Spleen (tissue), 11 donors: ENCODE measurements around the gene EFNB2. TPM values are rescaled to one million over a fixed set of nuclear protein-coding genes. Genes with fewer than 3 reads are reported as not detected.

Experiments
- DNase-seq: peaks from one replicate; pipeline ENCODE4 v3.0.0-alpha.2; 2020
- H3K27ac ChIP-seq, 8 donors: fragments of 200-600 bp; sonication (generic) in 7 of 8; 1 replicate in 4 of 8; 2 replicates in 4 of 8; pipeline versions ENCODE4 v1.5.0 to v1.8.0; 2016 to 2021; ENCODE audit warnings: inconsistent platforms in 4 of 8, mild to moderate bottlenecking in 4 of 8, moderate library complexity in 1 of 8
- H3K27me3 ChIP-seq, 7 donors: fragments of 200-600 bp; sonication (generic) in 6 of 7; replicated peaks in 1 of 7; 1 replicate in 4 of 7; 2 replicates in 3 of 7; pipeline versions ENCODE4 v1.5.0 to v1.8.0; 2016 to 2021; ENCODE audit warnings: inconsistent platforms in 3 of 7, mild to moderate bottlenecking in 1 of 7
- H3K36me3 ChIP-seq, 6 donors: fragments of 200-600 bp; sonication (generic) in 5 of 6; 1 replicate in 4 of 6; 2 replicates in 2 of 6; pipeline versions ENCODE4 v1.5.0 to v1.8.0; 2016 to 2021; ENCODE audit warnings: inconsistent platforms in 2 of 6
- H3K4me1 ChIP-seq, 6 donors: fragments of 200-600 bp; sonication (generic) in 5 of 6; 1 replicate in 3 of 6; 2 replicates in 3 of 6; pipeline versions ENCODE4 v1.5.0 to v1.8.0; 2016 to 2021; ENCODE audit warnings: inconsistent platforms in 3 of 6
- H3K4me3 ChIP-seq, 8 donors: fragments of 200-600 bp; sonication (generic) in 7 of 8; 1 replicate in 4 of 8; 2 replicates in 4 of 8; pipeline versions ENCODE4 v1.5.0 to v1.8.0; 2016 to 2021; ENCODE audit warnings: inconsistent platforms in 4 of 8, mild to moderate bottlenecking in 4 of 8, moderate library complexity in 2 of 8
- H3K9me3 ChIP-seq, 8 donors: fragments of 200-600 bp; sonication (generic) in 7 of 8; 1 replicate in 4 of 8; 2 replicates in 4 of 8; pipeline versions ENCODE4 v1.5.0 to v1.8.0; 2016 to 2021; ENCODE audit warnings: inconsistent platforms in 4 of 8
- CTCF ChIP-seq, 11 experiments: fragments of 200-600 bp in 7 of 11; fragments of 450-650 bp in 4 of 11; sonication (generic) in 4 of 11; IDR thresholded peaks in 8 of 11; conservative IDR thresholded peaks in 3 of 11; 1 replicate in 7 of 11; 2 replicates in 4 of 11; pipeline versions ENCODE4 v1.4.0 to v1.8.0; 2016 to 2021; ENCODE audit warnings: antibody characterized with exemption in 11 of 11, inconsistent platforms in 4 of 11, mild to moderate bottlenecking in 1 of 11
- POLR2A ChIP-seq, 3 donors: fragments of 450-650 bp; IDR thresholded peaks; one replicate each; pipeline ENCODE4 v1.5.1; 2017; ENCODE audit warnings: antibody characterized with exemption in 3 of 3, mild to moderate bottlenecking in 1 of 3
- POLR2AphosphoS5 ChIP-seq, 3 donors: sonication (generic); formaldehyde crosslinking; IDR thresholded peaks; one replicate each; pipeline ENCODE4 v1.5.1; 2017; ENCODE audit warnings: antibody characterized with exemption in 3 of 3
- WGBS, 5 donors: extraction: QIAGEN DNeasy Blood & Tissue Kit in 3 of 5; methylation state at CpG; one replicate each; pipeline versions ENCODE4 v1.1.5 to v1.1.7; 2013 to 2018; 5-methylcytosine and 5-hydroxymethylcytosine counted together
- intact Hi-C: fragments of 100-400 bp; cut with DNase I; formaldehyde crosslinking; loops from one replicate; pipeline ENCODE4 v1.15.0; 2023; ENCODE audit warnings: low total_unique reads
- polyA plus RNA-seq, 3 donors: library from polyadenylated mRNA; stranded (reverse); fragments of 200-250 nt; gene quantifications; one replicate each; pipeline ENCODE4 v1.2.1, GENCODE V29; 2013
- total RNA-seq, 7 donors: library from RNA; depleted of rRNA in 3 of 7; stranded (reverse); fragments of >200 nt in 3 of 7; fragmentation: NEBNext Ultra II Directional in 4 of 7; extraction: Animal tissue kit (Norgen Biotek cat#: 25700) in 4 of 7; gene quantifications; one replicate each; pipeline versions ENCODE4 v1.1.0 to v1.2.1, GENCODE V29; 2016 to 2021
- donor health status: healthy with polysubstance abuse.
- donor health status: DM: no; HTN: no; CAD: no; lungs with moderate emphysema.
- donor health status: DM: no; HTN: no; CAD: no.
- donor health status: Bipolar disorder and iron deficiency.
- donor health status: healthy.
- donor health status: DM: no; HTN: no; CAD: no.
- donor health status: DM: yes; HTN: yes; CAD: no.

EFNB2 gene
- total and polyA plus RNA-seq, 10 donors, result 2.9 to 22.9 (median 16.0) TPM

GRCh38 chr13:106472621-106473020, 62.8 kb downstream of the EFNB2 start:
- 77 to 92% (median 84%) methylated on average over 4 of the region's 4 CpGs for WGBS, 5 donors
- Histone ChIP-seq H3K4me1 (no peaks in the 10 kb centered on the region), H3K9me3 (no peaks in the 10 kb centered on the region), H3K27me3 (peaks cover 0 to 7% (median 0%) of the 10 kb centered on the region in 7 donors), H3K27ac (no peak overlapping the region), H3K4me3 (no peak overlapping the region), H3K36me3 (no peaks in the 10 kb centered on the region)
- DNase-seq, result no peak
- intact Hi-C loops, result no loop called here
- TF ChIP-seq POLR2AphosphoS5 (IDR thresholded peaks at IDR 0.05) (no peak), CTCF (IDR thresholded peaks at IDR 0.05 in 8 of 11, conservative IDR thresholded peaks at IDR 0.05 in 3 of 11) (no peak), POLR2A (IDR thresholded peaks at IDR 0.05) (no peak)

GRCh38 chr13:106471957-106472543, 63.4 kb downstream of the EFNB2 start:
- Histone ChIP-seq H3K27me3 (peaks cover 0 to 3% (median 0%) of the 10 kb centered on the region in 7 donors), H3K4me3 (peak overlapping the region in 1 of 8 donors; percentile 39), H3K4me1 (no peaks in the 10 kb centered on the region), H3K27ac (no peak overlapping the region), H3K36me3 (no peaks in the 10 kb centered on the region), H3K9me3 (no peaks in the 10 kb centered on the region)
- TF ChIP-seq POLR2A (IDR thresholded peaks at IDR 0.05), result no peak
- no peak for TF ChIP-seq CTCF (IDR thresholded peaks at IDR 0.05 in 8 of 11, conservative IDR thresholded peaks at IDR 0.05 in 3 of 11)
- no peak for TF ChIP-seq POLR2AphosphoS5 (IDR thresholded peaks at IDR 0.05)
- intact Hi-C loops, result no loop called here
- no peak for DNase-seq
- 54 to 73% (median 60%) methylated on average over 16 of the region's 16 CpGs for WGBS, 5 donors

GRCh38 chr13:106470576-106470975, 64.9 kb downstream of the EFNB2 start:
- intact Hi-C loops, result no loop called here
- 70 to 88% (median 80%) methylated on average over 6 to 7 of the region's 7 CpGs for WGBS, 5 donors
- no peaks in the 10 kb centered on the region for H3K4me1 ChIP-seq

More at GRCh38 chr13:106470576-106470975, 64.9 kb downstream of the EFNB2 start:
- H3K9me3 ChIP-seq, result no peaks in the 10 kb centered on the region
- H3K27ac ChIP-seq, result no peak overlapping the region
- no peaks in the 10 kb centered on the region for H3K27me3 ChIP-seq
- no peak for DNase-seq
- no peak overlapping the region for H3K4me3 ChIP-seq
- TF ChIP-seq POLR2A (IDR thresholded peaks at IDR 0.05), result no peak
- no peak for TF ChIP-seq POLR2AphosphoS5 (IDR thresholded peaks at IDR 0.05)
- no peak for TF ChIP-seq CTCF (IDR thresholded peaks at IDR 0.05 in 8 of 11, conservative IDR thresholded peaks at IDR 0.05 in 3 of 11)
- H3K36me3 ChIP-seq, result no peaks in the 10 kb centered on the region
